ENCODE results near the gene KSR1.
"Not testable (repeated sequence)": the region's sequence is repeated elsewhere in the genome, so short reads cannot be mapped to it uniquely, and the experiment has no call there.

KSR1 gene

DNA sequence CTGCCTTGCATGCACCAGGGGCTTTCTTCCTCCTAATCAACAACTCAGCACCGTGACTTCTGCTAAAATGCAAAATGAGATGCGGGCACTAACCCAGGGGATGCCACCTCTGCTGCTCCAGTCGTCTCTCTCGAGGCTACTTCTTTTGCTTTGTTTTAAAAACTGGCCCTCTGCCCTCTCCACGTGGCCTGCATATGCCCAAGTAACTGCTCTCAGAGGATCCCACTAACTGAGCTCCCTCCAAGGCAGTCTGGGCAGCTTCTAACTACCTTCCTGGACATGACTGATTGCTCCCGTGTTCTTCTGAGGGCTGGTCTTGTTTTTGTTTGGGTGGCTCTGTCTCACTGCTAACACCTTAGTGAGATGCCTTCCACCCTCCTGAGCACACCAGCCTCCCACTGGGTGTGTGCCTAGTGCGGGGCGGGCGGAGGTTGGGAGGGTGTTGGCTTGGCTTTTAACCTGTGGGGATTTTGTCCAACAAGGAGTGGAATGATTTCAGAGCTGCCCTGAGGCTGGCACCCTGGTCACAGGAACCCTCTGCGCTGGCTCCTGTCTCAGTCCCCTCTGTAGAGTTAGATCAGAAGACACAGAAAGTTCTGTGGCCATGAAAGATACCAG, 165.8 kb downstream of the KSR1 start:
- DNase-seq, result no peak

DNA sequence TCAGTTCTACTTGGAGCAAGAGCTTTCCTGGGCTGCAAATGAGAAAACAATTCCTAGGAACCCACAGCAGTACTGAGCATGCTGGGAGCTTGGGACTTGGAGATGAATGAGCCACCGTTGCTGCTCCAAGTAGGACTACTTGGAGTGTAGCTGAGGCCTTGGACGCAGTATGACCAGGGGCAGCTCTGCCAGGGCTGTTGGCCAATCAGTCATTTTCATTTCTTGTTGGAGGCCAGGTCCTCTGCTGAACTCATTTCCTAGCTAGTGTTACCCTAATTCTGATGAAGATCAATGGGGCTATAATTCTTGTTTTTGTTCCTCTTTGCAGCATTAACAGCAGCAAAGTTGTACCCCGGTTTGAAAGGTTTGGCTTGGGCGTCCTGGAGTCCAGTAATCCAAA, 166.7 kb downstream of the KSR1 start:
- DNase-seq, result no peak

DNA sequence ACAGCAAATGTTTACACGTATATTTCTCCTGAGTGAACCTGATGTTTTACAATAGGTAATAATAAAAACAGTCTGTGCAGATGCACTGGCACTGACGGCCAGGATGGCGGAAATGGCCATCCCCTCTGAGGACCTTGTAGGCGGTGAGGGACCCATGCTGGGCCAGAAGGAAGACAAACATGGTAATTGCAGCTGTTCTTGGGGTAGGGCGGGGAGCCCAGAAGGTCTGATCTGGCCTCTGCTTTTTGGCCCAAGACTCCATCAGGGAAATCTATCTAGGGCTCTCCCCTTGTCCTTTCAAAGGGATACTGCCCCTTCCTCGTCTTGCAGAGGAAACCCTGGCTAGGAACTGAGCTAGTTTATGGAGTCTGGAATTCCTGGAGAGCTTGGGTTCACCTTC, 167.4 kb downstream of the KSR1 start:
- DNase-seq, result no peak

DNA sequence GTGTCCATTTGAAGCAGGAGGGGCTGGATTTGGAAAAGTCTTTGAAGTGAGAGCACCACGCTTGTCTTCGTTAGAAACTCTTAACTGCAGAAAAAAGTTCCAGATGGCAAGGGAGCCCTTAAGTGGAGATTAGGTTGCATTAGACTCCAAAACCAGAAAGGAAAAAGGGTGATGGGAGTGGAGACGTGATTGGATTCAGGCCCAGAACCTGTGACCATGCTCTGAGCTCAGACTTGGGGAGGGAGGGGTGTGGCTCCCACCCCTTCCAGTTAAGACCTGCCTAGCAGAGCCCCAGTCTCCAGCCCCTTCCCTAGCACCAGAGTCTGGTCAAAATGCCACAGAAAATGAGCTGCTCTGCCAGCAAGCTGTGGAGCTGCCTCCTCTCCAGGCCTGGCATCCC, 168.3 kb downstream of the KSR1 start:
- DNase-seq, result no peak

DNA sequence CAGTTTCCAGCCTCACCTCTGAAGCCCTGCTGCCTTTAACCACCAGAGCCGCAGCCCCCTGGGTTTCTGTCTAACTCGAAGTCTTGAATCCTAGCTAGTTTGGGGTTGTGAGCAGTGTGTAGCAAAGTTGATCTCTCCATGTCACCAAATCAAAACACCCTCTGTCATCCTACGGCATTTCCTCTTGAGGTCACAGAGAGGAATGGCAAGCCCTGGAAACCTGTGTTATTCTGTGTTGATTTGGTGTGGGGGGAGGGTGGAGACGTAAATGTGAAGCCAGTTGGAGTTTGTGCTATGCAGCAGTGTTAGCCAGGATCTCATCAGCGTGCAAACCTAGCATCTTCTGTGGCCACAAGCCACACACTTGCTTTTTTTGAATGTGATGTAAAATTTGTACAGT, 169.6 kb downstream of the KSR1 start:
- DNase-seq, result no peak

DNA sequence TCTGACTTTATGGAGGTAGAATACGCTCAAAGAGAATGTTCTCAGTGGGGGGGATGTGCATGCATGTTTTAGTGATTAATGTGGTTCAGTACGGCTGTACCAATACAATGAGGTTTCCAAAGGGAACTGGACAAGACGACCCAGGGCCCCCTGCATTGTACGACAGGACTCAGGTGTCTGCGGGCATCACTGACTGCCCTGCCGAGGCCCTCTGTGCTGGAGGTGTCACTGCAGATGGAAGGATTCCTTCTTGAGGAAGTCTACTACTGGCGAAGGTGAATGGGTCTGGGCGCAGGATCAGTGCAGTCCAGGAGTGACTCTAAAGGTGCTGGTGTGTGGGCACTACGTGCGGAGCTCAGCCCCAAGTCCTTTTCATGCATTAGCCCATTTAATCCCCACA, 171.3 kb downstream of the KSR1 start:
- DNase-seq, result no peak

DNA sequence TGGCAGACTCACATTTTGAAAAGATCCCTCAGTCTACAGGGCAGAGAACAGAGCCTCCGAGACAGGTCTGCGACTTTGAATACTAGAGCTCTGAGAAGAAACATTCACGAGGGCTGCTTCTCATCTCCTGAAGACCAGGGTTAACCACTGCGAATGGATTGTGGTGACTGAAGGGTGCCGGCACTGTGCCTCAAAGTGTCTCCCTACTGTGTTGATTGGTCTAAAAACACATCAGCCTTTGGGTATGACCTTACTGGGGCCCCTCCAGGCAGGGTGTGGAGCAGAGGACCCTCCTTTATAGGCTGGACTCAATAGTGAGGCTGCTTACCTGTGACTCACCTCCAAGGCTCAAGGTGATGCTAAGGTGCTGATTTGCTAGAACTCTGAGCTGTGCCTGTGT, 172.1 kb downstream of the KSR1 start:
- no peak for DNase-seq

DNA sequence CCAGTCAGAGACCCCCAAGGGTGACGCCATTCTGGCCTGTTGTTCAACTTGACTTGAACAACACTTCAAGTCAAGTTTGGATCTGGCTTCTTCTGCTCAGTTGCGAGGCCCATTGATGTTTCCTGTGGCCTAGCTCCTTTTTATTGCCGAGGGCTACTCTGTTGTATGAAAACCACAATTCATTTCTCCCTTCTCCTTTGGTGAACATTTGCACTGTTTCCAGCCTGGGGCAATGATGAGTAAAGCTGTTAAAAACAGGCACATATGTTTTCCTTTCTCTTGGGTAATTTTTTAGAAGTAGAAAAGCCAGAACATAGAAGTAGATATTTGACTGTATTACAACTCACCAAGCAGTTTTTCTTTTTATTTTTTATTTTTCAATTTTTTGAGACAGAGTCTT, 173.0 kb downstream of the KSR1 start:
- not testable (repeated sequence) for DNase-seq

DNA sequence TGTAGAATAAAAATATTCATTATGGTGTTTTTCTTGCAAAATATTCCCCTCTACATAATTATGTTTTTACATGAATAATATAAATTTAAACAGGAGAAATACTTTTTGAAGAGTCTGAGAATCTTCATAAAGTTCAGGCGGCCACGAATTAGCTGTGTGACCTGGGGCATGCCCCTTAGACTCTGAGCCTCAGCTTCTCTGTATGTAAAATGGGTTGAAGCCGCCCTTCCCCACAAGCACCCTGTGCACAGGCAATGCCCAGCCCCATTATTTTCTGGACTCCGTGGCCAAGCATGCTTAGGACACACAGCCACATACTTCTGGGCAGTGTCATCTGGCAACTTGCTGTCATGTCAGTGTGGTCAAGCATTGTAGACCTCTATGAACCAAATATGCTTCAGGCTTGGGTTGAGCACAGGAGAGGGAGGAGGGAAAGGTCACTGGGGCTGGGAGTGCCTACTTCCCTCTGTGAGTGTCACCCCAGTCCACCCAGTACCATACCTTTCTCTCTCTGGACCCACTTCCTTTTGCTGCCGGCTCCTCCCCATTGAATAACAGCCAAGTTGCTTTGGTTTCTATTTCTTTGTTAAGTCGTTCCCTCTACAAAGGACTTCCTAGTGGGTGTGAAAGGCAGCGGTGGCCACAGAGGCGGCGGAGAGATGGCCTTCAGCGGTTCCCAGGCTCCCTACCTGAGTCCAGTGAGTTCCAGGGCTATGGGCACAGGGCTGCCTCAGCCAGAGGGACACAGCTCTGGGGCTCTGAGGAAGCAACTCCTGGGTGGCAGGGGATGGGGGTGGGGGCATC, 174.6 kb downstream of the KSR1 start, which contains the start of gene LGALS9:
Gene LGALS9, plus strand, starts transcription at position 582 of the 804 bp plus-strand sequence. Its CDS starts 78 bp downstream, at position 660.
- DNase-seq, result no peak

DNA sequence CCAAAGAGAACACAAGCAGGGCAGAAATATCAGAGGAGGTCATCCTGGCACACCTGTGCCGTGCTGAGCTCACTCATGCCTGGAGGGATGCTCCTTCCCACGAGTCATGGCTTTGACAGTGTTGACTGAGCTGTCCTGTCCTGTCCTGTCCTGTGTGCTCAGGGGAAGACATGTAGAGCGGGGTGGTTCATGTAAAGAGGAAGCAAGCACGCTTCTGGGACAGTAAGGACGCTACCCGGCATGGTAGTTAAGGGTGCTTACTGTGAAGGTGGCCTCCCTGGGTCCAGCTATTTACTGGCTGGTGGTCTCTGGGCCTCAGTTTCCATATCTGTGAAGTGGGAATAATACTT, 175.1 kb downstream of the KSR1 start:
- DNase-seq, result no peak

DNA sequence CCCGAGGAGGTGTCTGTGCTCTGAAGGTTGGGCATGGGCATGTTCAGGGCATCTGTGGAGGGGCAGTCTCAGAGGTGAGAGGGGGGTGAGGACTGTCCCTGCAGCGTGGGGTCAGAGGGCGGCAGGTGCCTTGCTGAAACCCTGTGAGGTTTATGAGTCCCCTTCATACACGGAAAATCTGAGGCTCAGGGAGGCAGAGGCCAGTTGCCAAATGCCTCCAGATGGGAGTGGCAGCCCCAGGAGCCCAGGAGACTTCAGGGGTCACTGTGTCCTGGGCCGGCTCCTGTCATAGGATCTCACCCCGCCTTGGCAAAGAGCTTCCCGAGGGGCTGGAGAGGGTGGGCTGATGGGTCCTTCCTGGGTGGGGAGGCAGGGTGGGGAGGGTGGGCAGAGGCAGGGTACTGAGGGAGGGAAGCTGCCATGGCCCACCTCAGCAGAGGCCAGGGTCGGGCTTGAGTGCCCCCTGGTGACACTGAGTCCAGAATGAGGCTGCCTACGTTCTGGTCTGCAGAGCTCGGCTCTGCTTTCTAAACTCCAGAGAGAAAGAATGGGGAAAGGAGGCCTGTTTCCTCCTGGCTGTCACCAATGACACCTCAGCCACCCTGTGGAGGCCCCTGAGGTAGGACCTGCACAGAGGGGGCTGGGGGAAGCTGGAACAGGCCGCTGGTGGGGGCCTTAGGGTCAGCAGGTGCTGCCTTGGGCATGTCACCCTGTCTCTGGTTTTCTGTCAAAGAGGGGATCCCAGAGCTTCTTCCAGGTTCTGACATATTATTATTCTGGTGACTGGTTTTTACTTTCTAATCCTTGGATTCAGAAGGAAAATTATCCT, 175.9 kb downstream of the KSR1 start:
- no peak for DNase-seq

DNA sequence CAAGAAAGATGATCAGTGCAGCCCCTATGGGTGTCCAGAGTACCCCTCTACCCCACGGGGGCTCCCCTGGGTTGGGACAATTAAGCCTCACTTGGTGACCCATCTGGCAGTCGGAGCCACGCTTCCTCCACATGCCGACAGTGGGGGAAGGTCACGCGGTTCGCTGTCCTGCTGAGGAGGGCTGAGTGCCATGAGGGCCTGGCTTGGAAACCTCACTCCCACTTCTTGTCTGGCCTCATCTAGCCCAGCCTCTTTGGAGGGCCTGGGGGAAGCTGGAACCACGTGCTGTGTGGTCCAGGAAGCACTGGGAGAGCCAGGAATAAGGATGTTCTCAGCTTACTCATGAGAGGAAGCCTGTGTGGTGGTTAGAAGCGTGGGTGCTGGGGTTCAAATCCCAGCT, 176.5 kb downstream of the KSR1 start:
- not testable (repeated sequence) for DNase-seq

DNA sequence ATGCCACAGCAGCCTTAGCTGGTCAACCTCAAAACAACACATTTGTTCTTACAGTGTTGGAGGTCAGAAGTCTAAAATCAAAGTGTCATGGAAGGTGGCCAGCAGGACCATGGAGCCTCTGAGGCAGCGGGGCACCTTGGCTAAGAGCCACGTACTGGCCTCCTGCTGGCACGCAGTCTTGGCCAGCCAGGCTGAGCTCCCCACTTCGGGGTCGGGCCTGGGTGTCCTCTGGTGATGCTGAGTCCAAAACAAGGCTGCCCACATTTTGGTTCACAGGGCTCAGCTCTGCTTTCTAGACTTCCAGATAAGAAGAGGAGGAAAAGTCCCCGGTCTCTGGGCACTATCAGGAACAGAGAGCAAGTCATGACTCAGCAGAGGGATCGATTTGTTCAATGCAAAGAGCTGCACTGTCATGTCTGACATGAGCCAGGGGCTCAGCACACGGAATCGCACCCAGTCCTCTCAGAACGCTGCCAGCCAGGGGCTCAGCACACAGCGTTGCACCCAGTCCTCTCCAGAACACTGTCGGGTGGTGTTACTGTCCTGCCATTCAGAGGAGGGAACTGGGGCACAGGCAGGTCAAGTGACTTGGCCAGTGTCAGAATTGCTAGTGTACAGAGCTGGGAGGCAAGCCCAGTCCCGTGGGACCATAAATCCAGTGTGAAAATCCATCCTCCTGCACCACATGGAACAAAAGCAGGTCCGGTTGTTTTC, 177.2 kb downstream of the KSR1 start:
- DNase-seq, result no peak

DNA sequence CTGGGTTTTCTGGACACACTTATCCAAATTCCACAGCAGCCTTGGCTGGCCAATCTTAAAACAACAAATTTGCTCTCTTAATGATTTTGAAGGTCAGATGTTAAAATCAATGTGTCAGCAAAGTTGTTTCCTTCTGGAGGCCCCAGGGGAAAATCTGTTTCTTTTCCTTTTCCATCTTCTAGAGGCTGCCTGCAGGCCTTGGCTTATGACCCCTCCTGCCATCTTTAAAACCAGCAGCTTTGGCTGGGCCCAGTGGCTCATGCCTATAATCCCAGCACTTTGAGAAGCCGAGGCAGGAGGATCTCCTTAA, 177.7 kb downstream of the KSR1 start:
- no peak for DNase-seq

DNA sequence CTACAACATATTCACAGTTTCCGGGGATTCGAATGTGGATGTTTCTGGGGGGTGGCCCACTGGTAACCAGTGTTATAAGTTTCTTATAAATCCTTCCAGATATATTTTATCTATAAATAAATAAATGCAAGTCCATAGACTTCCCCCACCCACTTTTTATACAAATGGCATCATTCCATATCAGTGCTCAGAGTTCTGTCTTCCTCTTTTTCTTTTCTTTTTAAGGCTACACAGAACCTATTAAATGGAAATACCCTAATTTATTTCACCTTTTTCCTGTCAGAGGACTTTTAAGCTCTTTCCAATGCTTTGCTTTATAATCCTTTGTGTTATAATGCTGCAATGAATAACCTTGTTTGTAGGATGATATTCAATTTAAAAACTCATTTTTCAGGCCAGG, 178.5 kb downstream of the KSR1 start:
- no peak for DNase-seq

DNA sequence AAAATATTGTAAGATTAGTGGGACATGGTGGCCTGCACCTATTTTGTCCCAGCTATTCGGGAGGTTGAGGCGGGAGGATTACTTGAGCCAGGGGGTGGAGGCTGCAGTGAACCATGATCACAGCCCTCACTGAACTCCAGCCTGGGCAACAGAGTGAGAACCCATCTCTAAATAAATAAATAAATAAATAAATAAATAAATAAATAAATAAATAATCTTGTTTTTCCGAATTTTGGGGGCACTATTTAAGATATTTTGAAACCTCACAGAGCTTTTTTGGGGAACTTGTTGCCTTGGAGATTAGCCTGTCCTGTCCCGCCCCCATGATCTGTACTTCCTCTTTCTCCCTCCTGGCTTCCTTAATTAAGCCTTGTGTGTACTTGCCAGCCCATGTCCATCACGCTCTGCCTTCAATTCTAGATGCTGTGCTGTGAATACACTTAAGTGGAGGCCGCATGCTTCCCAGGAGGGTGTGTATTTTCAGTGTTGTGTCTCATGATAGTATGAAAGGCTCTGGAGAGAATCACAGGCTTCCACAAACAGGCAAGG, 179.1 kb downstream of the KSR1 start:
- no peak for DNase-seq

DNA sequence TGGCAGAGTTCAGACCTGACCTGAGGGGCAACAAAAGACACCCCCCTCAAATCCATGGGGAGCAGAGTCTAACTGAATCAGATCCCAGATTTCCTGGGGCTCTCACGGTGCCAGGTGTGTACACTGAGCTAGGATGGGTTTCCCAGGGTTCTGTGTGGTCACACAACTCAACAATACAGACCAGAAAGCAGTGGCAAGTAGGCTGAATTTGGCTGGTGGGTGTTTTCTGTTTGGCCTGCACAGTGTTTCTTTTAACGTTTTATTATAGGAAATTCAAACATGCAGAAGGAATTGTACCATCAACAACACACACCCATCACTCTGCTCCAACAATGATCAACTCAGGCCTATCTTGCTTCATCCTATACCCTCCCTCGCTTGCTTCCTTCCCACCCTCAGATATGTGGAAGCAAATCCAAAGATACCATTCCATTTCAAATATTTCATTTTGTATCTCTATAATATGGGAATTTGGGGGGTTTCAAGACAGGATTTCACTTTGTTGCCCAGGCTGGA, 179.8 kb downstream of the KSR1 start:
- DNase-seq, result not testable (repeated sequence)

DNA sequence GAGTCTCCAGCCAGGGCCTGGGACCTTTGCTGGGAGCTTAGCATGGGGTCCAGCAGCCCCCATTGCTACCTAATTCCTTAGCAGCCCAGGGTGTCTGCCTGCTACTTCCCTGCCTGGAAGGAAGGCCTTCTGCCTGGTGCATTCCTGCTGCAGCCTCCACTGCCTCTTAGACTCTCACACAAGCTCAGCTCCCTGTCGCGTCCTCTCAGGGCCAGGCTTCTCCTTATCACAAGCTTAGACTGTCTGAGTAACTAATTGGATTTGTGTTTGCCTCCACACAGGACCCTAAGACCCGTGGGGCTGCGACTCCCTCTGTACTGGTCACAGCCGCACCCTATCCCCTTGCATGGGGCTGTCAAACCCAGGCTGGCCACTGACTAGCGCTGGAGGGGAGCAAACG, 181.6 kb downstream of the KSR1 start:
- not testable (repeated sequence) for DNase-seq

DNA sequence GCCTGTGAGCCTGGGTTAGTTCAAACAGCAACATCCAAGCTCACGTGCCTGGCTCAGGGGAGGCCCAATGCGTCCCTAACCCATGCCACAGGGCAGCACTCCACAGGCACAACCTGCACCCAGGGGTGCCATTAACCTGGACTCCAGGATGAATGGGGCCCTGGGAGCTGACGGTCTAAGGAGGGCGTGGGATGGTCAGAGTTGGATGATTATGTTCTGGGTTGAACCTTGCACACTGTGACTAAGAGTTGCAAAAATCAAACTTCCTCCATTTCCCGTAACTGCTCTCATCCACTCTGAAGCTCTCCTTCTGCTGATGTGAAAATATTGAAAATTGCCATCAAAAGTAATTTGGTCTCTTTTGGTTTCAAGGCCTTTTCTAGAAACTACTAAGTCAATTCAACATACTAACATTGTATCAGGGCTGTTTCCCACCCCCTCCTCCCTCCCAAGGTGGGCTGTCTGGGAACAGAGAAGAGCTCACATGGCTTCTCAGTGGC, 182.2 kb downstream of the KSR1 start:
- DNase-seq, result not testable (repeated sequence)

DNA sequence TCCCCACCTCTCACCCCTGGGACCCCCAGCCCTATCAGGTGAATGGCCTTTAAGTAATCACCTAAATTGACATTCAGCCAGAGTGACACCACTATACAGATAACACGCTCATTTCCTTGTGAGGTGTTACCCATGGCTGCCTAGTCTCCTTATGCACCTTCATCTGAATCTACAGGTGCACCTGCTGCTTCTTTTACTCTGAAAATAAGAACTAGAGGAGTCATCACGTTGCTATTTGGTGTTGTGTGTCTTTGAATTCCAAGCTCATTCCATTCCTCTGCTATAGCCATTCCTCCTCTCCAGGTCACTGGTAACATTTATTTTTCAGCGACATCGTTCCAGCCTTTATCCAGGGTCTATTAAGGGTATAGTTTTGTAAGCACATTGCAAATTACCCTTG, 184.5 kb downstream of the KSR1 start:
- no peak for DNase-seq

DNA sequence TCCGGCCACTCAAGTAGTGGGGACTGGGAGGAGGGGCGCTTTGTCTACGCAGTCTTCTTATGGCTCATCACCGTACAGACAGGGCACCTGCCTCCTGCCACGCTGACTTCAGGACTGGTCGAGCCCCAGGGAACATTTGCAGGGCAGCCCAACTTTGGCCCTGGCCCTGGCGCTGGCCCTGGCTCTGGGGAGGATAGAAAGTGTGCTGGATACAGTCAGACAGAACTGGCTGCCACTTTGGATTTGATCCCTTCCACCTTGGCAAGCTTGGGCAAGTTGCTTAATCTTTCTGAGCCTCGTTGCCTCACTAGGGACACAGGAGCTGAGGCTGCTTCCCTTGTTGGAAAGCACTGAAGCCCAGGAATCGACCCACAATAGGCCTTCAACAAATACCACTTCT, 188.3 kb downstream of the KSR1 start:
- no peak for DNase-seq

DNA sequence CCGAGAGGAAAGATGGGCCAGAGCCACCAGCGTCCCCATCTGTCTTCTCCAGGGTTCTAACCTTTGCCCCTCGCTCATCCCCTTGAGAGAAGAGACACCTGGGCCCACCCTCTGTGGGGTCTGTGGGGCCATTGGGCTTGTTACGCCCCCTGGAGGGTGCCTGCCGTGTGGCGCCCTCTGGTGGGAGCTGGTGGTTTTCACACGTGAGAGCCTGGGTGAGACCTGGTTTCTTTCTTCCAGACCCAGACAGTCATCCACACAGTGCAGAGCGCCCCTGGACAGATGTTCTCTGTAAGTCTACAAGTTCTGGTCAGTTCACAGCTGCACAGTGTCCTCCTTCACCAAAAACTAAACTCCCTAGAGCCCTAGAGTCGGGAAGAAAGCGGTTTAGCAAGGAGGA, 189.4 kb downstream of the KSR1 start:
- not testable (repeated sequence) for DNase-seq

DNA sequence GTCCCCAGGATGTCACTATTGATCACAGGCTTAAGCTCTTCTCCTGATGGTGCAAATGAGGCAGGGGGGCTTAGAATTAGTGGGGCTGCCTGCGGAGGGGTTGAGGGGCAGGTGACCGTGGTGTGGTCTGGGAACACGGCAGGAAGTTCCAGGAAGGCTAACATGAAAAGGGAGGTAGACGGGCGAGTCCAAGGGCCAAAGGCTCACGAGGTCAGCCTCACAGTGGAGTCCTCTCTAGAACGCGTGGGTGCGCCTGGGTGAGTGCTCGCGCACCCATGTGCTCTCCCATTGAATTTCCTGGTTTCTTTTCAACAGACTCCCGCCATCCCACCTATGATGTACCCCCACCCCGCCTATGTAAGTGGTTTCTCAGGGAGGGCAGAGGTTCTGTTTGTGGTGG, 190.0 kb downstream of the KSR1 start:
- no peak for DNase-seq
